HG02870 (cell line): ENCODE measurements around the gene WASHC2C.
"Not testable (repeated sequence)": the region's sequence is repeated elsewhere in the genome, so short reads cannot be mapped to it uniquely, and the experiment has no call there.

Source experiments
- ATAC-seq: cut with Tn5 transposase; IDR thresholded peaks from one replicate; pipeline ENCODE4 v1.9.1; 2021; ENCODE audit warnings: mild to moderate bottlenecking, moderate library complexity; ENCODE audit not compliant: unreplicated experiment

WASHC2C gene

GRCh38 chr10:45757661-45758396 lies 30.8 kb downstream of the WASHC2C start:
- not testable (repeated sequence) for ATAC-seq

DNA sequence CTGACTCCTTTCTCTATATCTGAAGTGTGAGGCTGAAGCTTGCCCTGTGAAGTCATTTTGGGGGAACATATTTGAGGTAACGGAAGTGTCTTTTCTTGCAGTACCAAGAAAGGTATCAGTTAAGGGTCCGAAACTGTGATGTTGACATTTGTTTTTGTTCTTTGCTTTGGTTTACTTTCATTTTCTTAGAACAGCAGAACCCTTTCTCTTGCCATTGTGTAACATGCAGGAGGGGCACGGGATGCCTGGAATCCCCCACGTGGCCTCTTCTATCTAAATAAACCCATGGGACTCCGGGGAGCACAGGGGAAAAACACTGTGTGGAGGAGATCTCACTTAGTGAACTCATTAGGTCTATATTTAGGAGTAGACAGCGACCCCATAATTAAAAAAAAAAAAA lies 34.6 kb downstream of the WASHC2C start:
- ATAC-seq: peak; percentile 45

GRCh38 chr10:45763037-45763436 lies 36.0 kb downstream of the WASHC2C start:
- not testable (repeated sequence) for ATAC-seq

- not testable (repeated sequence) for ATAC-seq
Measured at GRCh38 chr10:45768334-45768733, 41.3 kb downstream of the WASHC2C start.

DNA sequence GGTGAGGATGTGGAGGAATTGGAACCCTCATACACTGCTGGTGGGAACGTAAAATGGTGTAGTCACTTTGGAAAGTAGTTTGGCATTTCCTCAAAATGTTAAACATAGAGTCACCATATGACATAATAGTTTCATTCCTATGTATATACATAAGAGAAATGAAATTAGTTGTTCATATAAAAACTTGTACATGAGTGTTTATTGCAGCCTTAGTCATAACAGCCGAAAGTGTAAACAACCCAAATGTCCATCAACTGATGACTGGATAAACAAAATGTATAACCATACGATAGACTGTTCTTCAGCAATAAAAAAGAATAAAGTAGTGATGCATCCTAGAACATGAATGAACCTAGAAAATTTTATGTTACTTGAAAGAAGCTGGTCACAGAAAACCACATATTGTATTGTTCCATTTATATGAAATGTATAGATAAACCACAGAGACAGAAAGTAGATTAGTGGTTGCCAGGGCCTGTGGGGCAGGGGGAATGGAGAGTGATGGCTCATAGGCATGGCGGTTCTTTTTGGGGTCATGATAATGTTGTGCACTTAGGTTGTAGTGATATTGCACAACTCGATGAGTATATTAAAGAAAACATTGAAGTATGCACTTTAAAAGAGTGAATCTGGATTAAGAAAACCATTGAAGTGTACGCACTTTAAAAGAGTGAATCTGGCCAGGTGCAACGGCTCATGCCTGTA lies 44.8 kb downstream of the WASHC2C start:
- ATAC-seq: not testable (repeated sequence)

DNA sequence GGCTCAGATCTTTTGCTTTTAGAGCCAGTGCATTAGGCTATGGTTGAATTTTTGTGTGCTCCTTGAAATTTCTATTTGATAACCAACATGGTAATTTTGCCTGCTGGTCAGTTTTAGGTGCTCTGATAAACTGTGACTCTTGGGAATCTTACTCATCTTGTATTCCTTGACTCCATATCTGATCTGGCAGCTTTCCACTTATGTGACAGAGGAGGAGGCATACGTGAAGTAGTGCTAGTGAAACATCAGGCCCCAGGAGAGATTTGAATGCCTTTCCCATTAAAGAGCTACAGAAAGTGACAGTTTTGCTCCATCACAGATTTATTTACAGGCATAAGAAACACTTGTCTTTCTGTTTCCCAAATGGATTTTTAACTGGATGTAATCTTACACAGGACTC lies 59.2 kb downstream of the WASHC2C start:
- not testable (repeated sequence) for ATAC-seq

DNA sequence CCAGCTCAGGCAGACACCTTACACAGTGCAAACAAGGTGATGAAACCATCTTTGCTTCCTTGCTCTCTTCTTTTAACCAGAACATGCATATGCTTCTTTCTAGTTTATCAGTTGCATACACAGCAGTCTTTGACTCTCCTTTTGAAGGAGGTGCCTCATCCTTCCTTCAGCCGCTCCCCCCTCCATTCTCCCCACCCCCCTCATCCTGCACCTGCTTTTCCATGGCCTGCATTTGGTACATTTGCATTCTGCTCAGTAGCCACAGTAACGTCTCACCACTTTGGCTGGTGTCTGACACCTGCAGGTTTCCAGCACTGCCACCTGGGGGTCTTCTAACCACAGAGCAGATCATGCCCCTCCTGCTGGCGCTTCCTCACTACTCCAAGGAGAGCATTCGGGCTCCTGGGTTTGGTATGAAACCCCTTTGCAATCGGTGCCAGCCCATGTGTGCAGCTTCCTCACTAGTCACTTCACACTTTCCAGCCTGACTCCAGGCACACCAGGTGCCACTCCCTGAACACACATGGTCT lies 60.2 kb downstream of the WASHC2C start:
- not testable (repeated sequence) for ATAC-seq

DNA sequence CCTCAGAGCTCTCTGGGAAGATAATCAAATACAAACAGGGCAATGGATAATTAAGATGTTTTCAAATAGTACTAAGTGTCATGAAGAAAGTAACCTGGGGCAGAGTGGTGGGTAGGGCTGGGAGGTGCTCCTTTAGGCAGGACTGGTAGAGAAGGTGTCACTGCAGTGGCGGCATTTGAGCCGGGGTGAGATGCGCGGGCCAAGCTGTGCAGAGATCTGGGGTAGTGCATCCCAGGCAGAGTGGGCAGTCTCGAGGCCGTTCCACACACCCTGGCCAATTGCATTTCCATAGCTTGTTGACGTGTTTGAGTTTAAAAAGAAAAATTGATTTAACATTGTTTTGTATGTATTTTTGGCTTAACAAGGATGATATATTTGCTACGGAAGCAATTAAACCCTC lies 62.9 kb downstream of the WASHC2C start:
- ATAC-seq: not testable (repeated sequence)

DNA sequence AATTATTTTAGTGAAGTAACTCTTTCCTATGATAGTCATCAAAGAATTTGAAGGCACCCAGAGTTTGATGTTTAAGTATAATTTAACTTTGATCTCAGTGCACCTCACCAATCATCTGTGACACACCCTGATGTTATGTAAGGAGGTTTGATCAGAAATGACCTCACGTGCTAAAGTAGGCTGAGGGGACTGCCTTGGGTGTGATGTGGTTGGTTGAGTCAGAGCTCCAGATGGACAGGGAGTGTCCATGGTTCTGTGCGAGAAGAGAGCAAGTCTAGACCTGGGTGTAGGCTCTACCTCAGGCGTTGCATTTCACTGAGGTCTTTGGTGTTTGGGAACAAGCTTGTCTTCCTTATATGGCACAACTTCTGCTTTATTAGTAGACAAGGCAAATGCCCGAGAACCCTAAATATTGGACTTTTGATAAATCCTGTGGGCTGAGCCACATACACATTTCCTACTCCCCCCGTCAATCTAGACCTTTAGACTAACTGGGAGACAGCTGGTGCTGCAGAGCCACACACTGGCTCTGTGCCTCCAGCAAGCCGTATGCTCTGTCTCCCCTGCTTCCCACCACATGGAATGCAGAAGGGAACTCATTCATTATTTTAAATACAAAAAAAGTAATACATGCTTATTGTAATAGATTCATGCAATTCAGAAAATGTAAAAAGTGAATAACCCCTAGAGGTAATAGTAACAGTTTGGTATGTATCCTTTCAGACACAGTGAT lies 63.8 kb downstream of the WASHC2C start:
- ATAC-seq: not testable (repeated sequence)

DNA sequence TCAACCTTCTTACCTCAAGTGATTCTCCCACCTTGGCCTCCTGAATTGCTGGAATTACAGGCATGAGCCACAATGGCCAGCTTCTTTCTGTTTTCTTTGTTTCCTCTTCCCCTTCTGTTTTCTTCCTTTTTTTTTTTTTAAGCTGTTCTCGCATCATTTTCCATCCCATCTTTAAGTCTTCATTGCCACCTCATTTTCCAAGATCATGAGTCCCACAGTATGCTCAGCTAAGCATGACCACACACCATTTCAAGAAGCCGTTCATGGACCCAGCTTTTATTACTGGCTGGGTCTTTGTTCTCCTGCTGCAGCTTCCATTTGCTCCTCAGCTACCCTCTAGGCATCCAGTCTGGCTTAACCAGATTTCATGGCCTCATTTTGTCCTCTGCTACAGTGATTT lies 67.7 kb downstream of the WASHC2C start:
- not testable (repeated sequence) for ATAC-seq

DNA sequence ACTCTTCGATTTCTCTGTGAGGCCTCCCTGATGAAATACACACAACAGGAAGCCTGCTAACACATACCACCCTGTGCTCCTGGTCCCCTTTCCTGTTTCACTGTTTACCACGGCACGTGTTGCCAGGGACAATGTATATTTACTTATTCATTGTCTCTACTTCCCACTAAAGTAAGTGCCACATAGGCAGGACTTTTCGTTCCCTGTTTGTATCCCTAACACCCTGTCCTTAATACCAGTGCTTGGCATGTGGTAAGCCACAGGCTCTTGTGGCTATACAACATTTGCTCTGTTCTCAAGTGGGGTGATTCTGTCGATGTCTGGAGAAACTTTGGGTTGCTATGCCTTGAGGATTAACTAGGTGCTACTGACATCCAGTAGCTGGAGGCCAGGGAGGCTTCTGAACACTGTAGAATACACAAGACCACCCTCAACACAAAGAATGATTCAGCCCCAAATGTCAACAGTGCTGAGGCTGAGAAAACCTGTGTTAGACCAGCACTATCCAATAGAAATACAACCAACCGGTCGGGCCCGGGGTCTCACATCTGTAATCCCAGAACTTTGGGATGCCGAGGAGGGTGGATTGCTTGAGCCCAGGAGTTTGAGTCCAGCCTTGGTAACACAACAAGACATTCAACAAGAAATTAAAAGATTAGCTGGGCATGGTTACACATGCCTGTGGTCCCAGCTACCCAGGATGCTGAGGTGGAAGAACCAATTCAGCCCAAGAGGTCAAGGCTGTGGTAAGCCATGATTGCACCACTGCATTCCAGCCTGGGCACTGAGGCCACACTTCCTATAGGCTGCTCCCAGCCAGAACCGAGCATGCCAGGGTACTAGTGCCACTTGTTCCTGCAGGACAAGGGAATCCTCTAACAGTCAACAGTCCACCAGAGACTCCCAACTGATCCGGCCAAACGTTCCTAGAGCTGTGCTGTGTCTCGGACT lies 76.3 kb downstream of the WASHC2C start:
- ATAC-seq: not testable (repeated sequence)

DNA sequence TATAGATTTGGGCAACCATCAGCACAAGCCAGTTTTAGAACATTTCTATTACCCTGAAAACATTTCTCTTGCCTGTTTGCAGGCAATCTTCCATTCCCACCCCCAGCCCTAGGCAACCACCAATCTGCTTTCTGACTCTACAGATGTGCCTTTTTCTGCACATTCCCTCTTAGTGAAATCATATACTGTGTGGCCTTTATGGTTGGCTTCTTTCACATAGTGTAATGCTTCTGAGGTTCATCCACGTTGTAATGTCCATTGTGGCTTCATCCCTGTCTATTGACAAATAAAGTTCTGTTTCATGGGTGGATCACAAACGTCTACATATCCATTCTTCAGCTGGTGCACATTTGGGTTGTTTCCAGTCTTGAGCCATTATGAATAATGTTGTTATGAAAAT lies 77.9 kb downstream of the WASHC2C start:
- not testable (repeated sequence) for ATAC-seq

DNA sequence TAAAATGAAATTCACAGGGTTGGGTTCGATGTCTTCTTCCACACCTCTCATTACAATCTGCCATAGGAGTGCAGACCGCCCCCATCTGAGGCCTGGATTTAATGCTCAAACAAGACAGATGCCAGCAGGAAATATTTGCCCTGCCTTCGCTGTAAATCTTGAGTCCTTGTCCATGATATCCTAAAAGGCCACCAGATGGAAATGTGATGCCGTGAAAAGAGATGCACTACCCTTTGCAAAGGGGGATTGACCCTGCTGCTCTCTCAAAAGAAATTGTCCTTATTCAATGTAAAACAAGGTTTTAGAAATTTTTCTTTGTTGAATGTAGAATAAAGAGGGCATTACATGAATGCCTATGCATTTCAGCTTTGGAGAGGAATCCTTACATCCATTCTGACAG lies 82.8 kb downstream of the WASHC2C start:
- no peak for ATAC-seq

- ATAC-seq: no peak
Measured at GRCh38 chr10:45811075-45811474, 84.0 kb downstream of the WASHC2C start.

- not testable (repeated sequence) for ATAC-seq
Measured at GRCh38 chr10:45812959-45813358, 85.9 kb downstream of the WASHC2C start.

DNA sequence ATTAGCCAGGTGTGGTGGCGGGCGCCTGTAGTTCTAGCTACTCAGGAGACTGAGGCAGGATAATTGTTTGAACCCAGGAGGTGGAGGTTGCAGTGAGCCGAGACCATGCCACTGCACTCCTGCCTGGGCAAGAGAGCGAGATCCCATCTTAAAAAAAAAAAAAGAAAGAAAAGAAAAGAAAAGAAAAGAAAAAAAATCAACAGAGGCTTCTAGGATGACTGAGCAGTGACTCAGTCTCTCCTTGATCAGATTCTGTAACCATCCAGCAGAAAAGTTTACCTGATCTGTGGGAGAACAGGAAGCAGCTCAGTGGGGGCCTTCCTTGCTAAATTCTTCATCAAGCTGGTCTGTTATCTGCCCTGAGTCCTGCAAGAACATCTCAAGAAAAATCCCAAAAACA lies 87.1 kb downstream of the WASHC2C start:
- ATAC-seq: not testable (repeated sequence)

DNA sequence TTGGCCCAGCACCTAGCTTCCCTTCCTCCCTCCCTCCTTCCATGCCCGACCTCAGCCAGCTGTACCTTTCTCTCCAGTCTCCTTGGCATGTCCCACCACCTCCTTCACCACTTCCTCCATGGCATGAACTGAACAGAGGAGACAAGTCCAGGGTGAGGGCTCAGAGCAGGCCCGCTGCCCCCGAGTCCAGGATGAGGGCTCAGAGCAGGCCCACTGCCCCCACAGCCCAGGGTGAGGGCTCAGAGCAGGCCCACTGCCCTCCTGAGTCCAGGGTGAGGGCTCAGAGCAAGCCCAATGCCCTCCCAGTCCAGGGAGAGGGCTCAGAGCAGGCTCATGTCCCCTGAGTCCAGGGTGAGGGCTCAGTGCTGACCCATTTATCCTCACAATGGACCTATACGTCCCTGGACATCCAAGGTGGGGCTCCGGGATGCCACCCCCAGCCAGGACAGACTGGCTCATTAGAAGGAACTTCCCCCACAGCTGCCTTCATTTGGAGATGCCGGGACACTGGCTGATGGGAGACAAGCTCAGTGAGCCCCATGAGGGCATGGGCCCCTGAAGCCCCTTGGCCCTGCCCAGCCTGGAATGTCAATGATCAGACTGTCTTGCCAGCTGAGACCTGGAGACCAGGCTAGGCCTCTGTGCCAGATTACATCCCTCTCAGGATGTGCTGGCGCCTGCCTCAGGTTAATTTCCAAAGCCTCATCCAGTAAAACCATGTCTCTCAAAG lies 90.2 kb downstream of the WASHC2C start:
- ATAC-seq: no peak

GRCh38 chr10:45817912-45818311 lies 90.8 kb downstream of the WASHC2C start:
- no peak for ATAC-seq

GRCh38 chr10:45819552-45819951 lies 92.5 kb downstream of the WASHC2C start:
- ATAC-seq: no peak
